Vagina (tissue), 2 donors: ENCODE data around the gene KIF16B.

Experiments used
- CTCF ChIP-seq, 3 experiments: fragments of 450-650 bp in 2 of 3; fragments of 200-600 bp in 1 of 3; sonication (generic) in 1 of 3; IDR thresholded peaks; one replicate each; pipeline ENCODE4 v1.5.1; 2017 to 2019; ENCODE audit warnings: antibody characterized with exemption in 3 of 3, mild to moderate bottlenecking in 2 of 3, moderate library complexity in 2 of 3
- POLR2A ChIP-seq, 2 donors: fragments of 450-650 bp; IDR thresholded peaks; one replicate each; pipeline ENCODE4 v1.6.1; 2017; ENCODE audit warnings: antibody characterized with exemption in 2 of 2, mild to moderate bottlenecking in 2 of 2, moderate library complexity in 2 of 2

- no peak for TF ChIP-seq CTCF (IDR thresholded peaks at IDR 0.05)
- no peak for TF ChIP-seq POLR2A (IDR thresholded peaks at IDR 0.05)
Measured at GRCh38 chr20:16346956-16347355, 226.3 kb downstream of the KIF16B start.
